LNCaP clone FGC (cell line): ENCODE results near the gene PAK4.

Experiments used
- DNase-seq: peaks from one replicate; pipeline ENCODE4 v3.0.0-alpha.2; 2011; ENCODE audit warnings: low read depth
- H3K4me3 ChIP-seq: 2 replicates; pipeline ENCODE4 v1.5.1; 2011; ENCODE audit warnings: mild to moderate bottlenecking, low read depth, low read length, control low read depth
- TF ChIP-seq, protein P1 (sequence below): IDR thresholded peaks from 2 replicates; pipeline ENCODE4 v1.5.1; 2012; ENCODE audit warnings: mild to moderate bottlenecking; ENCODE audit not compliant: control insufficient read depth, insufficient read depth; ENCODE audit errors: extremely low read depth

Gene PAK4

GRCh38 chr19:39150235-39150634 is 24.6 kb downstream of the PAK4 start:
- DNase-seq: no peak
- H3K4me3 ChIP-seq: no peak overlapping the region
- TF ChIP-seq, protein P1, sequence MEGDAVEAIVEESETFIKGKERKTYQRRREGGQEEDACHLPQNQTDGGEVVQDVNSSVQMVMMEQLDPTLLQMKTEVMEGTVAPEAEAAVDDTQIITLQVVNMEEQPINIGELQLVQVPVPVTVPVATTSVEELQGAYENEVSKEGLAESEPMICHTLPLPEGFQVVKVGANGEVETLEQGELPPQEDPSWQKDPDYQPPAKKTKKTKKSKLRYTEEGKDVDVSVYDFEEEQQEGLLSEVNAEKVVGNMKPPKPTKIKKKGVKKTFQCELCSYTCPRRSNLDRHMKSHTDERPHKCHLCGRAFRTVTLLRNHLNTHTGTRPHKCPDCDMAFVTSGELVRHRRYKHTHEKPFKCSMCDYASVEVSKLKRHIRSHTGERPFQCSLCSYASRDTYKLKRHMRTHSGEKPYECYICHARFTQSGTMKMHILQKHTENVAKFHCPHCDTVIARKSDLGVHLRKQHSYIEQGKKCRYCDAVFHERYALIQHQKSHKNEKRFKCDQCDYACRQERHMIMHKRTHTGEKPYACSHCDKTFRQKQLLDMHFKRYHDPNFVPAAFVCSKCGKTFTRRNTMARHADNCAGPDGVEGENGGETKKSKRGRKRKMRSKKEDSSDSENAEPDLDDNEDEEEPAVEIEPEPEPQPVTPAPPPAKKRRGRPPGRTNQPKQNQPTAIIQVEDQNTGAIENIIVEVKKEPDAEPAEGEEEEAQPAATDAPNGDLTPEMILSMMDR: no peak

GRCh38 chr19:39150807-39151600 is 25.4 kb downstream of the PAK4 start:
- no peak for DNase-seq
- TF ChIP-seq, protein P1: no peak
- no peak overlapping the region for H3K4me3 ChIP-seq

- no peak for DNase-seq
- TF ChIP-seq, protein P1: no peak
- H3K4me3 ChIP-seq: no peak overlapping the region
Observed at GRCh38 chr19:39152066-39152465, 26.5 kb downstream of the PAK4 start.

DNA sequence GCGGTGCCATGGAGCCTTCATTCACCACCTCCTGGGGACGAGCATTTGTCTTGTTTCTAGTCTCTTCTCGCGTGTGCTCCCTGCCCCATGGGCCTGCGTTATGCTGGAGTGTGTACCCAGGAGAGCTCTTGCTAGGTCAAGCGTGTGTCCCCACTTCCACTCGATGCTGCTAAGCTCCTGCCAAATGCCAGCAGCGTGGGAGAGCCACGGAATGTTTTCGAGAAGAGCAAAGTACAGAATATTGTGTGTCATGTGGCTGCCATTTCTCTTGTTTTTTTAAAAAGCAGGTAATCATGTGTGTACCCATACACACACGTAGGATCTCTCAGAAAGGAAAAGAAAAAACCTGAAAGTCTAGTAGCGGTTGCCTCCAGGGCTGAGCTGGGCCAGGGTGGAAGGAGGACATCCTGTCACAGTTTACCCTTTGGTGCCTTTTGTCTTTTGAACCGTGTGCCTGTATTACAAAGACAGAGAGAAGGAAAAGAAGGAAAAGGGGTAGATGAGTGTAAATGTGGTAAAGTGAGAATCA is 28.6 kb downstream of the PAK4 start:
- TF ChIP-seq, protein P1: no peak
- no peak for DNase-seq
- H3K4me3 ChIP-seq: peak overlapping the region; percentile 21; the same call in 1 of the 2 replicates

DNA sequence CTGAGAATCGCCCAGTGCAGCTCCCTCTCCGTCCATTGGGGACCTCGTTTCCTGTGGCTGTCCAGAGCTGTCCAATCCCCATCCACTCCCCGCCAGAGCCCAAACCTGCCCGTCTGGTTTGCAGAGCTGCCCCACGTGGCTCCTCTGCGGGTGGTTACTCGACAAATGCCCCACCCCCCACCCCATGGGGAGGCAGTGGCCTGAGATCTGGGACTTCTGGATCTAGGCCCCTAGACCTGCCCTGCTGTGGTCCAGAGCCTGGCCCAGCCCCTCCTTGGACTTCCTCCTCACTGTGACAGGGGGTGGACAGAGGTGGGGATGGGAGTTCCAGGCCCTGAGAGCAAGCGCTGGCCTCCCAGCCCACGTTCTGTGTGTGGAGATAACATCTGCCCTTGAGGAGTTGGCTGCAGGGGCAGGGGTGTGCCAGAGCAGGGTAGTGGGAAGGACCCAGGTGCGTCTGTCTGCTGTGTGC is 29.1 kb downstream of the PAK4 start:
- H3K4me3 ChIP-seq: peak overlapping the region; percentile 69
- TF ChIP-seq, protein P1: no peak
- DNase-seq: peak; percentile 90

DNA sequence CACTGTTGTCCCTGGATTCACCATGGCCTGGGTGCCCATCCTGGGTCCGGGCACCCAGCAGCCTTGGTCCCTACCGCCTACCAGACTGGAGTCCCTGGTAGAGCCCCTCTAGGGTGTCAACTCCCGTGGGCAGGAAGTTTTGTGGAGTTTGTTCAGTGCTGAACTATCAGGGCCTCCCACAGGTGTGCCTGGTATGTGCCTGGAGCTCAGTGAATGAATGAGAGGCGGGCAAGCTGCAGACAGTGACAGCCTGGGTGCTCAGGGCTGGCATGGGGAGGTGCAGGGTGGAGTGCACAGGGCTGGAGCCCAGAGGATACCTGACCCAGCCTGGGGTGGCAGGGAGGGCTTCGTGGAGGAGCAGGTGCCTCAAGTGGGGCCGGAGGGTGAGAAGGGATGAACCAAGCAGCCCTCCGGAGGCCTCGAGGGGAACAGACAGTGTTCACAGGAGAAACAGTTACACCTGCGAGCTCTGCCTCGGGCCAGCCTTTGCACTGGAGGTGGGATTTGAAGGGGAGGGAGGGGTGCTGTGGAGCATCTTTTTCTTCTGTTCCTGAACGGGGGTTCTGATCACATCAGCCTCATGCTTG is 29.6 kb downstream of the PAK4 start:
- H3K4me3 ChIP-seq: peak overlapping the region; percentile 69
- TF ChIP-seq, protein P1: no peak
- no peak for DNase-seq
